HG03135 (cell line): ENCODE results near the gene ALG12.

ENCODE experiments used
- ATAC-seq: cut with Tn5 transposase; IDR thresholded peaks from one replicate; pipeline ENCODE4 v1.9.1; 2021; ENCODE audit warnings: mild to moderate bottlenecking, moderate library complexity; ENCODE audit not compliant: unreplicated experiment

ALG12 gene

GRCh38 chr22:49894322-49895054 is 23.8 kb downstream of the ALG12 start:
- no peak for ATAC-seq

GRCh38 chr22:49893025-49893424 is 25.2 kb downstream of the ALG12 start:
- ATAC-seq, result no peak

- no peak for ATAC-seq
These were observed 25.9 kb downstream of the ALG12 start for GRCh38 chr22:49892226-49892899.

GRCh38 chr22:49889071-49889470 is 29.2 kb downstream of the ALG12 start:
- no peak for ATAC-seq

GRCh38 chr22:49887702-49888101 is 30.5 kb downstream of the ALG12 start:
- ATAC-seq, result no peak

- ATAC-seq, result no peak
These were observed 31.2 kb downstream of the ALG12 start for GRCh38 chr22:49887064-49887451.

GRCh38 chr22:49886346-49887063 is 31.7 kb downstream of the ALG12 start:
- ATAC-seq, result no peak

GRCh38 chr22:49885881-49886280 is 32.4 kb downstream of the ALG12 start:
- no peak for ATAC-seq

- no peak for ATAC-seq
These were observed 33.0 kb downstream of the ALG12 start for GRCh38 chr22:49885281-49885680.

GRCh38 chr22:49884503-49885260 is 33.6 kb downstream of the ALG12 start:
- ATAC-seq, result no peak

- ATAC-seq, result no peak
These were observed 34.2 kb downstream of the ALG12 start for GRCh38 chr22:49884075-49884474.

GRCh38 chr22:49883294-49883640 is 35.0 kb downstream of the ALG12 start:
- ATAC-seq, result no peak

GRCh38 chr22:49882519-49883293 is 35.5 kb downstream of the ALG12 start:
- no peak for ATAC-seq

- ATAC-seq, result no peak
These were observed 36.4 kb downstream of the ALG12 start for GRCh38 chr22:49881856-49882255.

- no peak for ATAC-seq
These were observed 38.0 kb downstream of the ALG12 start for GRCh38 chr22:49880281-49880680.

- no peak for ATAC-seq
These were observed 38.4 kb downstream of the ALG12 start for GRCh38 chr22:49879871-49880270.

GRCh38 chr22:49878206-49878605 is 40.0 kb downstream of the ALG12 start:
- ATAC-seq, result no peak

- ATAC-seq, result no peak
These were observed 40.6 kb downstream of the ALG12 start for GRCh38 chr22:49877642-49878041.

GRCh38 chr22:49873228-49873940 is 44.9 kb downstream of the ALG12 start:
- ATAC-seq, result no peak

- ATAC-seq, result no peak
These were observed 45.9 kb downstream of the ALG12 start for GRCh38 chr22:49872347-49872746.
